Measurements from ENCODE around the gene TMEM143. TPM values are rescaled to one million over a fixed set of nuclear protein-coding genes. Genes with fewer than 3 reads are reported as not detected.

TMEM143 gene
- total RNA-seq, 1 donor from 2014 or later: 11.9 TPM

GRCh38 chr19:48283908-48284307 is 79.8 kb downstream of the TMEM143 start:
- H3K27ac Mint-ChIP-seq (ENCODE audit: unreplicated experiment): no peak overlapping the region
- no peak overlapping the region for H3K4me3 Mint-ChIP-seq (ENCODE audit: unreplicated experiment)
- peaks cover 6% of the 10 kb centered on the region for H3K9me3 Mint-ChIP-seq (ENCODE audit: unreplicated experiment)
- peaks cover 2% of the 10 kb centered on the region for H3K27me3 Mint-ChIP-seq (ENCODE audit: unreplicated experiment)
- DNase-seq: no peak
- H3K36me3 Mint-ChIP-seq (ENCODE audit: unreplicated experiment): peaks cover 16% of the 10 kb centered on the region
- no peaks in the 10 kb centered on the region for H3K4me1 Mint-ChIP-seq (ENCODE audit: low read depth, unreplicated experiment)
- no peak for TF ChIP-seq CTCF (IDR thresholded peaks at IDR 0.05; ENCODE audit: partially characterized antibody, unreplicated experiment)

Other genes with a start within 250 kb of the TMEM143 start
- gene LIG1, start 193.6 kb downstream of the TMEM143 start, total RNA-seq (ENCODE audit: unreplicated experiment): 16.9 TPM
- 6.7 TPM for gene ZSWIM9, start 193.3 kb downstream of the TMEM143 start, total RNA-seq (ENCODE audit: unreplicated experiment)
- gene CARD8, start 108.0 kb downstream of the TMEM143 start, total RNA-seq (ENCODE audit: unreplicated experiment): 41.9 TPM
- 3.7 TPM for gene ZNF114, start 93.9 kb downstream of the TMEM143 start, total RNA-seq (ENCODE audit: unreplicated experiment)
- 6.5 TPM for gene EMP3, start 38.4 kb downstream of the TMEM143 start, total RNA-seq (ENCODE audit: unreplicated experiment)
- gene SYNGR4, start 427 bp upstream of the TMEM143 start, total RNA-seq (ENCODE audit: unreplicated experiment): not detected
- 213 TPM for gene KDELR1, start 27.6 kb upstream of the TMEM143 start, total RNA-seq (ENCODE audit: unreplicated experiment)
- 21.7 TPM for gene GRIN2D, start 29.7 kb upstream of the TMEM143 start, total RNA-seq (ENCODE audit: unreplicated experiment)
- gene GRWD1, start 82.0 kb upstream of the TMEM143 start, total RNA-seq (ENCODE audit: unreplicated experiment): 25.0 TPM
- 1.0 TPM for gene KCNJ14, start 91.6 kb upstream of the TMEM143 start, total RNA-seq (ENCODE audit: unreplicated experiment)
- 233 TPM for gene CYTH2, start 105.4 kb upstream of the TMEM143 start, total RNA-seq (ENCODE audit: unreplicated experiment)
- 36.3 TPM for gene LMTK3, start 147.9 kb upstream of the TMEM143 start, total RNA-seq (ENCODE audit: unreplicated experiment)
- gene SULT2B1, start 188.2 kb upstream of the TMEM143 start, total RNA-seq (ENCODE audit: unreplicated experiment): not detected
- gene SPACA4, start 242.8 kb upstream of the TMEM143 start, total RNA-seq (ENCODE audit: unreplicated experiment): not detected

All from glutamatergic neuron (in vitro differentiated cells).